ENCODE measurements around the gene RLN3.

- TF ChIP-seq, protein P1, sequence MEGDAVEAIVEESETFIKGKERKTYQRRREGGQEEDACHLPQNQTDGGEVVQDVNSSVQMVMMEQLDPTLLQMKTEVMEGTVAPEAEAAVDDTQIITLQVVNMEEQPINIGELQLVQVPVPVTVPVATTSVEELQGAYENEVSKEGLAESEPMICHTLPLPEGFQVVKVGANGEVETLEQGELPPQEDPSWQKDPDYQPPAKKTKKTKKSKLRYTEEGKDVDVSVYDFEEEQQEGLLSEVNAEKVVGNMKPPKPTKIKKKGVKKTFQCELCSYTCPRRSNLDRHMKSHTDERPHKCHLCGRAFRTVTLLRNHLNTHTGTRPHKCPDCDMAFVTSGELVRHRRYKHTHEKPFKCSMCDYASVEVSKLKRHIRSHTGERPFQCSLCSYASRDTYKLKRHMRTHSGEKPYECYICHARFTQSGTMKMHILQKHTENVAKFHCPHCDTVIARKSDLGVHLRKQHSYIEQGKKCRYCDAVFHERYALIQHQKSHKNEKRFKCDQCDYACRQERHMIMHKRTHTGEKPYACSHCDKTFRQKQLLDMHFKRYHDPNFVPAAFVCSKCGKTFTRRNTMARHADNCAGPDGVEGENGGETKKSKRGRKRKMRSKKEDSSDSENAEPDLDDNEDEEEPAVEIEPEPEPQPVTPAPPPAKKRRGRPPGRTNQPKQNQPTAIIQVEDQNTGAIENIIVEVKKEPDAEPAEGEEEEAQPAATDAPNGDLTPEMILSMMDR (IDR thresholded peaks at IDR 0.05; ENCODE audit: low read depth, low read length, missing input control) = no peak
- no peak for TF ChIP-seq SP1 (IDR thresholded peaks at IDR 0.05)
- no peak for TF ChIP-seq EGR1 (IDR thresholded peaks at IDR 0.05; ENCODE audit: low read depth in 2 of 2)
- no peak for TF ChIP-seq YY1 (IDR thresholded peaks at IDR 0.05)
- TF ChIP-seq MAX (IDR thresholded peaks at IDR 0.05) = no peak
- TF ChIP-seq GABPA (IDR thresholded peaks at IDR 0.05 in 1 of 2, conservative IDR thresholded peaks at IDR 0.05 in 1 of 2) = no peak
- TF ChIP-seq REST (IDR thresholded peaks at IDR 0.05) = no peak
- TF ChIP-seq TAF1 (conservative IDR thresholded peaks at IDR 0.05) = no peak
- no peak for TF ChIP-seq NR2F2 (IDR thresholded peaks at IDR 0.05)
Measured at GRCh38 chr19:14056741-14057356, 28.9 kb downstream of the RLN3 start.

Measured in liver (tissue), 3 donors.